Gastrocnemius medialis (tissue), 4 donors: ENCODE data around the gene EVC2. TPM values are rescaled to one million over a fixed set of nuclear protein-coding genes. Genes with fewer than 3 reads are reported as not detected.

Source experiments
- ATAC-seq, 2 donors: fragments of 150-250 bp; one replicate each; pipeline ENCODE4 v1.9.1; 2016
- DNase-seq, 2 donors: peaks; one replicate each; pipeline ENCODE4 v3.0.0-alpha.2; 2019
- H3K27ac ChIP-seq, 4 donors: fragments of 200-600 bp; sonication (generic); 1 replicate in 1 of 4; 2 replicates in 3 of 4; pipeline ENCODE4 v1.5.1; 2016 to 2018; ENCODE audit warnings: mild to moderate bottlenecking in 2 of 4, moderate library complexity in 1 of 4
- H3K27me3 ChIP-seq, 3 donors: fragments of 200-600 bp; sonication (generic) in 2 of 3; 1 replicate in 1 of 3; 2 replicates in 2 of 3; pipeline versions ENCODE4 v1.5.1 to v1.6.0; 2016 to 2019; ENCODE audit warnings: mild to moderate bottlenecking in 1 of 3, moderate library complexity in 1 of 3
- H3K36me3 ChIP-seq, 2 donors: fragments of 200-600 bp; sonication (generic) in 1 of 2; one replicate each; pipeline ENCODE4 v1.5.1; 2017 to 2018
- H3K4me1 ChIP-seq, 2 donors: fragments of 200-600 bp; sonication (generic) in 1 of 2; one replicate each; pipeline ENCODE4 v1.5.1; 2016 to 2017; ENCODE audit warnings: mild to moderate bottlenecking in 2 of 2
- H3K4me3 ChIP-seq, 4 donors: fragments of 200-600 bp; sonication (generic) in 3 of 4; 1 replicate in 1 of 4; 2 replicates in 3 of 4; pipeline ENCODE4 v1.5.1; 2016 to 2019; ENCODE audit warnings: mild to moderate bottlenecking in 2 of 4
- H3K9me3 ChIP-seq, 3 donors: fragments of 200-600 bp; sonication (generic) in 2 of 3; 1 replicate in 1 of 3; 2 replicates in 2 of 3; pipeline ENCODE4 v1.5.1; 2016 to 2019
- CTCF ChIP-seq, 5 experiments: fragments of 450-650 bp in 3 of 5; fragments of 200-600 bp in 2 of 5; sonication (generic) in 2 of 5; IDR thresholded peaks in 4 of 5; conservative IDR thresholded peaks in 1 of 5; 1 replicate in 4 of 5; 2 replicates in 1 of 5; pipeline ENCODE4 v1.5.1; 2016 to 2019; ENCODE audit warnings: antibody characterized with exemption in 5 of 5, mild to moderate bottlenecking in 3 of 5, moderate library complexity in 3 of 5
- POLR2A ChIP-seq, 2 donors: fragments of 450-650 bp; IDR thresholded peaks; one replicate each; pipeline ENCODE4 v1.6.1; 2017; ENCODE audit warnings: antibody characterized with exemption in 2 of 2, mild to moderate bottlenecking in 2 of 2, moderate library complexity in 2 of 2
- in situ Hi-C, 4 donors: fragments of 200-750 bp; cut with MboI; loops; one replicate each; pipeline versions ENCODE4 v1.15.0 to v1.8.0; 2017; ENCODE audit warnings: low sequenced_read_pairs in 4 of 4
- intact Hi-C: fragments of 100-400 bp; cut with DNase I; formaldehyde crosslinking; loops from one replicate; pipeline ENCODE4 v1.15.1; 2023; ENCODE audit warnings: low total_unique reads
- total RNA-seq, 4 donors: library from RNA; depleted of rRNA; stranded (reverse); fragments of >200 nt; gene quantifications; one replicate each; pipeline versions ENCODE4 v1.1.0 to v1.2.3, GENCODE V29; 2016

EVC2 gene
- total RNA-seq, 4 donors from 2014 or later = 0.62 to 1.7 (median 1.5) TPM

DNA sequence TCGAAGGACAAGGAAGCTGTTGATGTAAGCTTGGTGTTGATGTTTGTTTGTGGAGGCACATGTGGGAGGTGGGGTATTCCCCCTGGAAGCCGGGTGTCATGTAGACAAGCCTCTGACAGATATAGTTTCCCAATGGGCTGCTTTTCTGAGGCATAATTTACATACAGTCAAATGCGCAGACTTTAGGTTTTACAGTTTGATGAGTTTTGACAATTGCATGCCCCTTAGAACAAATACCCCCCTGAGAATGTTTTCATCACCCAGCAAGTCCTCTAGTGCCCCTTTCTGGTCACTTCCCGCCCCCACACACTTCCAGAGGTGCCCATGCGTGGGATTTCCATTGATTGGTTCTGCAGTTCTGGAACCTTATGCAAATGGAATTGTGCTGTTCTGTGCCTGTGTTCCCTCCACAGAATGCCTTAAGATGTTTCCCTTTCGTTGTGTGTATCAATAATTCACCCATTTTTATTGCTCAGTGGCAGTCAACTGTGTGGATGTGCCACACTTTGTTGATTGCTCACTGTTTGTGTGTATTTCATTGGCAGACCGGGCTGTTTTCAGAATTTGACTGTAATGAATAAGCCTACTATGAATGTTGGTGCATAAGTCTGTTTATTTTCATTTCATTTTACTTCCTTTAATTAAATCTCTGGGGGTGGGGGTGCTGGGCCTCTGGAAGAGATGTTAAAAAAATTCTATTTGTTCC, 11.1 kb upstream of the EVC2 start:
- in situ Hi-C loops (no loop called here), intact Hi-C loops (no loop called here)
- Histone ChIP-seq H3K27me3 (no peaks in the 10 kb centered on the region), H3K36me3 (no peaks in the 10 kb centered on the region), H3K4me3 (no peak overlapping the region), H3K9me3 (no peaks in the 10 kb centered on the region), H3K4me1 (no peaks in the 10 kb centered on the region), H3K27ac (no peak overlapping the region)
- DNase-seq = no peak
- TF ChIP-seq CTCF (IDR thresholded peaks at IDR 0.05 in 4 of 5, conservative IDR thresholded peaks at IDR 0.05 in 1 of 5) (no peak), POLR2A (IDR thresholded peaks at IDR 0.05) (no peak)
- no peak for ATAC-seq

GRCh38 chr4:5718411-5718810, 10.1 kb upstream of the EVC2 start:
- Histone ChIP-seq H3K4me1 (no peaks in the 10 kb centered on the region), H3K36me3 (no peaks in the 10 kb centered on the region), H3K9me3 (no peaks in the 10 kb centered on the region), H3K27me3 (no peaks in the 10 kb centered on the region), H3K27ac (no peak overlapping the region), H3K4me3 (no peak overlapping the region)
- in situ Hi-C loops = no loop called here
- ATAC-seq = no peak
- DNase-seq = no peak
- TF ChIP-seq CTCF (IDR thresholded peaks at IDR 0.05 in 4 of 5, conservative IDR thresholded peaks at IDR 0.05 in 1 of 5) (no peak), POLR2A (IDR thresholded peaks at IDR 0.05) (no peak)
- intact Hi-C loops = no loop called here

- in situ Hi-C loops (no loop called here), intact Hi-C loops (no loop called here)
- TF ChIP-seq POLR2A (IDR thresholded peaks at IDR 0.05) (no peak), CTCF (IDR thresholded peaks at IDR 0.05 in 4 of 5, conservative IDR thresholded peaks at IDR 0.05 in 1 of 5) (no peak)
- H3K27me3 ChIP-seq = peaks cover 0 to under 1% (median 0%) of the 10 kb centered on the region in 3 donors
- H3K9me3 ChIP-seq = no peaks in the 10 kb centered on the region
- no peaks in the 10 kb centered on the region for H3K4me1 ChIP-seq
- DNase-seq = no peak
- no peak overlapping the region for H3K4me3 ChIP-seq
- no peak for ATAC-seq
- no peaks in the 10 kb centered on the region for H3K36me3 ChIP-seq
- no peak overlapping the region for H3K27ac ChIP-seq
These were observed 9.2 kb upstream of the EVC2 start for GRCh38 chr4:5717449-5718158.

DNA sequence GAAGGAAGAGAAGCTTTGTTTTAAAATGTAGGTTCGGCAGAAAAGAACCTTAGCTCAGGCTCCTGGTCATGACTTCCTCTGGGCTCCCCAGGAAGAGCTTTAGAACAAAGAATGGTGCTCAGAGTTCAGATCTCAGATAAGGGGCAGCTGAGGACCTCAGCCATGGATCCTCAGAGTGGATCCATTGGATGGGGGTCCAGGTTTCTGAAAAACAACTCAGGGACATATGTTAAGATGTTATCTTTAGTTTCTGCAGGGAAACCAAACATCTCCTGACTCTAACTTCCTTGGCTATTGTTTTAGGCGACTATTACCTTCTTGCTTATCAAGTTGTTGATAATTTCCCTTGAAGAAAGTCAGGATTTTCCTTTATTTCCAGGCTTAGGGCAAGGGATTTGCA, 8.0 kb upstream of the EVC2 start:
- no peaks in the 10 kb centered on the region for H3K36me3 ChIP-seq

More for the DNA sequence above, 8.0 kb upstream of the EVC2 start:
- no peaks in the 10 kb centered on the region for H3K9me3 ChIP-seq
- TF ChIP-seq POLR2A (IDR thresholded peaks at IDR 0.05) (no peak), CTCF (IDR thresholded peaks at IDR 0.05 in 4 of 5, conservative IDR thresholded peaks at IDR 0.05 in 1 of 5) (no peak)
- peaks cover 0 to 3% (median 0%) of the 10 kb centered on the region in 3 donors for H3K27me3 ChIP-seq
- H3K4me1 ChIP-seq = no peaks in the 10 kb centered on the region
- DNase-seq = no peak
- no peak overlapping the region for H3K27ac ChIP-seq
- ATAC-seq = no peak
- in situ Hi-C loops = no loop called here
- no peak overlapping the region for H3K4me3 ChIP-seq
- intact Hi-C loops = no loop called here
